Measurements from ENCODE around the gene GRIA1. TPM values are rescaled to one million over a fixed set of nuclear protein-coding genes. Genes with fewer than 3 reads are reported as not detected.

GRIA1 gene
- total and polyA plus RNA-seq, 2 of the 13 experiments (the other 11 are each of a cell fraction or from before 2014, with no cell fraction given) = not detected

DNA sequence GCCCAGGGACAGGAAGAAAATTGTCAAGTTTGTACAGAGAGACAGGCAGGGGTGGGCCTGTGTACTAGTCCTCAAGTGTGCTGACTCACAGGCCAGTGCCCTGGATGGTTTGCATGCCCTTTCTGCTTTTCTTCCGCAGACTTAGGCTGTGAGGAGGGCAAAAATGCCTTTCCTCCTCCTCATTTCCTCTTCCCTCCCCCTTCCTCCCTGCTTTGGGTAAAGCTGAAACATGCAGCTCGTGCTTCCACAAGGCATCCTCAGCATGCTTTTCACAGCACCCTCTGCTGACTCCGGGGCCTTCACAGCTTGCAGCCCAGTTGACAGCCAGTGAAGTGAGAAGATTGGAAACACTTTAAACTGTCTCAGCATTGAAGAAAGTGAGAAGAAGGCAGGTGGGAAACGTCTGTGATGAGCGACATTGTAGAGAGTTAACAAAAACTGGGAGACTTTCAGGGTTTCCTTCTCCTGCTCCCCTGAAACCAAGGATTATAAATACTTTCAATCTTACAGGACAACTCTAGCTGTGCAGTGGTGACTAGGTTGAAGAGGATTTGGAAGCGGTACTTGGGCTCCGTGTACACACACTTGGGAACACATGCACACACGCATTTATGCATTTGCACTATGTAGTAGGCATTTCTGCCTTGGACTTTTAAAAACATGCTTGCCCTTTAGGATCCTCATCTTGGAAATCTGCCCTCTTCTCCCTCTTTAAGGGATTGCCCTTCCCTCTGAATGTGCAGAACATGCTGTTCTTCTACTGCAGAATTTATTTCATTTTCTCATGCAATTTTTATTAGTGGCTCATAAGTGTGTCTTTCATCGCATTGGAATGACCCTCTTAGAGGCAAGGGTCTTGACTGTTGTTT is 138.8 kb downstream of the GRIA1 start (continued):
- TF ChIP-seq RBAK (CRISPR knock-in tag; IDR thresholded peaks at IDR 0.05) (no peak), TEAD3 (CRISPR knock-in tag; optimal IDR thresholded peaks at IDR 0.05; ENCODE audit: borderline replicate concordance) (no peak), ZNF121 (CRISPR knock-in tag; IDR thresholded peaks at IDR 0.05) (no peak), KLF11 (CRISPR knock-in tag; IDR thresholded peaks at IDR 0.05) (no peak), RFX3 (CRISPR knock-in tag; IDR thresholded peaks at IDR 0.05) (no peak), SIN3A (IDR thresholded peaks at IDR 0.05; ENCODE audit: borderline replicate concordance, low read depth, low read length) (no peak), ZNF33B (CRISPR knock-in tag; IDR thresholded peaks at IDR 0.05) (no peak)
- TF ChIP-seq, protein P1, sequence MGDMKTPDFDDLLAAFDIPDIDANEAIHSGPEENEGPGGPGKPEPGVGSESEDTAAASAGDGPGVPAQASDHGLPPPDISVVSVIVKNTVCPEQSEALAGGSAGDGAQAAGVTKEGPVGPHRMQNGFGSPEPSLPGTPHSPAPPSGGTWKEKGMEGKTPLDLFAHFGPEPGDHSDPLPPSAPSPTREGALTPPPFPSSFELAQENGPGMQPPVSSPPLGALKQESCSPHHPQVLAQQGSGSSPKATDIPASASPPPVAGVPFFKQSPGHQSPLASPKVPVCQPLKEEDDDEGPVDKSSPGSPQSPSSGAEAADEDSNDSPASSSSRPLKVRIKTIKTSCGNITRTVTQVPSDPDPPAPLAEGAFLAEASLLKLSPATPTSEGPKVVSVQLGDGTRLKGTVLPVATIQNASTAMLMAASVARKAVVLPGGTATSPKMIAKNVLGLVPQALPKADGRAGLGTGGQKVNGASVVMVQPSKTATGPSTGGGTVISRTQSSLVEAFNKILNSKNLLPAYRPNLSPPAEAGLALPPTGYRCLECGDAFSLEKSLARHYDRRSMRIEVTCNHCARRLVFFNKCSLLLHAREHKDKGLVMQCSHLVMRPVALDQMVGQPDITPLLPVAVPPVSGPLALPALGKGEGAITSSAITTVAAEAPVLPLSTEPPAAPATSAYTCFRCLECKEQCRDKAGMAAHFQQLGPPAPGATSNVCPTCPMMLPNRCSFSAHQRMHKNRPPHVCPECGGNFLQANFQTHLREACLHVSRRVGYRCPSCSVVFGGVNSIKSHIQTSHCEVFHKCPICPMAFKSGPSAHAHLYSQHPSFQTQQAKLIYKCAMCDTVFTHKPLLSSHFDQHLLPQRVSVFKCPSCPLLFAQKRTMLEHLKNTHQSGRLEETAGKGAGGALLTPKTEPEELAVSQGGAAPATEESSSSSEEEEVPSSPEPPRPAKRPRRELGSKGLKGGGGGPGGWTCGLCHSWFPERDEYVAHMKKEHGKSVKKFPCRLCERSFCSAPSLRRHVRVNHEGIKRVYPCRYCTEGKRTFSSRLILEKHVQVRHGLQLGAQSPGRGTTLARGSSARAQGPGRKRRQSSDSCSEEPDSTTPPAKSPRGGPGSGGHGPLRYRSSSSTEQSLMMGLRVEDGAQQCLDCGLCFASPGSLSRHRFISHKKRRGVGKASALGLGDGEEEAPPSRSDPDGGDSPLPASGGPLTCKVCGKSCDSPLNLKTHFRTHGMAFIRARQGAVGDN (CRISPR knock-in tag; IDR thresholded peaks at IDR 0.05) = no peak
- TF ChIP-seq, protein P2, sequence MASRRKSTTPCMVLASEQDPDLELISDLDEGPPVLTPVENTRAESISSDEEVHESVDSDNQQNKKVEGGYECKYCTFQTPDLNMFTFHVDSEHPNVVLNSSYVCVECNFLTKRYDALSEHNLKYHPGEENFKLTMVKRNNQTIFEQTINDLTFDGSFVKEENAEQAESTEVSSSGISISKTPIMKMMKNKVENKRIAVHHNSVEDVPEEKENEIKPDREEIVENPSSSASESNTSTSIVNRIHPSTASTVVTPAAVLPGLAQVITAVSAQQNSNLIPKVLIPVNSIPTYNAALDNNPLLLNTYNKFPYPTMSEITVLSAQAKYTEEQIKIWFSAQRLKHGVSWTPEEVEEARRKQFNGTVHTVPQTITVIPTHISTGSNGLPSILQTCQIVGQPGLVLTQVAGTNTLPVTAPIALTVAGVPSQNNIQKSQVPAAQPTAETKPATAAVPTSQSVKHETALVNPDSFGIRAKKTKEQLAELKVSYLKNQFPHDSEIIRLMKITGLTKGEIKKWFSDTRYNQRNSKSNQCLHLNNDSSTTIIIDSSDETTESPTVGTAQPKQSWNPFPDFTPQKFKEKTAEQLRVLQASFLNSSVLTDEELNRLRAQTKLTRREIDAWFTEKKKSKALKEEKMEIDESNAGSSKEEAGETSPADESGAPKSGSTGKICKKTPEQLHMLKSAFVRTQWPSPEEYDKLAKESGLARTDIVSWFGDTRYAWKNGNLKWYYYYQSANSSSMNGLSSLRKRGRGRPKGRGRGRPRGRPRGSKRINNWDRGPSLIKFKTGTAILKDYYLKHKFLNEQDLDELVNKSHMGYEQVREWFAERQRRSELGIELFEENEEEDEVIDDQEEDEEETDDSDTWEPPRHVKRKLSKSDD (CRISPR knock-in tag; IDR thresholded peaks at IDR 0.05; ENCODE audit: low read depth) = no peak
